NCI-H2029 (cell line): ENCODE data around the gene CACNA2D4.
"Not testable (repeated sequence)": the region's sequence is repeated elsewhere in the genome, so short reads cannot be mapped to it uniquely, and the experiment has no call there.

Source experiments
- DNase-seq: peaks from one replicate; lab custom pipeline; 2025; lab: John Stamatoyannopoulos, UW

Gene CACNA2D4

DNA sequence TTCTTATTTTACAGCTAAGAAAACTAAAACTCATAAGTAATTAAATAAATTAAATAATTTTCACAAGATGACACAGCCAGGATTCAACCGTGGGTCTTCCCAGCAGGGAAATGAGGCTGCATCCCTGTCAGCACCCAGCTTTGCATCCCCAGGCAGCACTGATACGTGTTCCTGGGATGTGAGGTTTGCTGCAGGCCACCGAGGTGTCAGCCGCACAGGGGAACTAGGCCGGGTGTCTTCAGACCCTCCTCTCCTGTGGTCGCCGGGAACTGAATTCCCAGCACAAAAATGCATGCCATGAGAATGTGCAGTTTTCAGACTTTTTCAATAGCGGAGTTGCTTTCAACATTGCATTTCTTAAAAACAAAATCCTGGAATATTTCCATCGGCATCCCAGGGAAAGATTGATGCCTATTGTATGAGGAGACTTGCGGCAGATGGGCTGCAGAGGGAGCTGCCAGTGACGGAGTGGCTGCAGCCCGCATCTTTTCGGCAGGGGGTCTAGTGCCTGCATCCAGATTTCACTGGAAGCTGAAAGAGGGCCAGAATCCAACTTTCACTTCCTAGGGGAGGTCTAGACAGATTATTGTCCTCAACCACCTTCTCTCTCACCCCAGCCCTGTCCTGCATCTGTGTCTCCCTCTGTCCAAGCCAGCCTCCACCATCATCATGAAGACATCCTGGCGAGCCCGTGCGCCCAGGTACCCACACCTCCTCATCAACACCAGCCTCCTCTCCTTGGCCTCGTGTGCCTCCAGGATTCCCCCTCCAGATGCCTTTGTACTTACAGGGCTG, 85.5 kb downstream of the CACNA2D4 start:
- DNase-seq: no peak

DNA sequence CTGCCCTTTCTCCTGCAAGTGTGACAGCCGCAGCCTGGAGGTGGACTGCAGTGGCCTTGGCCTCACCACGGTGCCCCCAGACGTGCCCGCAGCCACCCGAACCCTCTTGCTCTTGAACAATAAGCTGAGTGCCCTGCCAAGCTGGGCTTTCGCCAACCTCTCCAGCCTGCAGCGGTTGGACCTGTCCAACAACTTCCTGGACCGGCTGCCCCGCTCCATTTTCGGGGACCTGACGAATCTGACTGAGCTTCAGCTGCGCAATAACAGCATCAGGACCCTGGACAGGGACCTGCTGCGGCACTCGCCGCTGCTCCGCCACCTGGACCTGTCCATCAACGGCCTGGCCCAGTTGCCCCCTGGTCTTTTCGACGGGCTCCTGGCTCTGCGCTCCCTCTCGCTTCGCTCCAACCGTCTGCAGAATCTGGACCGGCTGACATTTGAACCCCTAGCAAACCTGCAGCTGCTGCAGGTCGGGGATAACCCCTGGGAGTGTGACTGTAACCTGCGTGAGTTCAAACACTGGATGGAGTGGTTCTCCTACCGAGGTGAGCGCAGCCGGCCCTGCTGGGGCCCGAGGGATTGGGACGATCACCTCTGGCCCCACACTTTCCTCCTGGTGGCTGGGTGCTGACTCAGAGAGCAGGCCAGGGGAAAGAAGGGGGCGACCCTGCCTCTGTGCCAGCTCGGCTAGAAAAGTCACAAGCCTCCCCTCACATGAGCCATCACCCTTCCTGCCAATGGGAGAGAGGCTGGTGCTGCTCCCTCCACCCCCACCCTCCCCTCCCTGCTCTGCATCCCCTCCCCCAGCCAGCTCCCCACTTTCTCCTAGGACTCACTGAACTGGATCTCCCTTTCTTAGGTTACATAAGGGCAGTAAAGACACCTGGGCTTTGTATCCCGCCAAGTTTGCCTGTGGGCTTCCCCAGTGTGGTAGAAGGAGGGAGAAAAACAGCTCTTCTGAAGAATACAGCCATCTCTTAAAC, 87.2 kb downstream of the CACNA2D4 start:
- peak; percentile 43 for DNase-seq

DNA sequence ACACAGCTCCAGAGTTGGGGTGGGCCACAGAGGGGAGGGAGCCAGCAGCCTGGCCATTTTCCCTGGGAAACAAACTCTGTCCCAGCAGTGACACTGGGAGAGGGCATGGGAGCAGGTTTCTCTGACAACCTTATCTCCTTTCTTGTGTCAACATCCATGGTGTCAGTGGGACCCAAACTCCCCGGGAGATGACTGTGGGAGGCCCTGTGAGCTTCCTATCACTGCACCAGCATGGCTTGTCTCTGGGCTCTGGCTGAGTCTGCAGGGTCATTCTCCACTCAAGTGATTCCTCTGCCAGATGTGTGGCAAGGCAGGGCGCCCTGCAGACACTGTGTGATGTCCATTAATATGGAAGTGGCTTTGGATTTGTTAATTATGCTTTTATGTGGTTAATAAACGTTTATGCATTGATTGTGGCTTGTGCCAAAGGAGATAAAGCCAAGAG, 88.0 kb downstream of the CACNA2D4 start:
- DNase-seq: no peak

DNA sequence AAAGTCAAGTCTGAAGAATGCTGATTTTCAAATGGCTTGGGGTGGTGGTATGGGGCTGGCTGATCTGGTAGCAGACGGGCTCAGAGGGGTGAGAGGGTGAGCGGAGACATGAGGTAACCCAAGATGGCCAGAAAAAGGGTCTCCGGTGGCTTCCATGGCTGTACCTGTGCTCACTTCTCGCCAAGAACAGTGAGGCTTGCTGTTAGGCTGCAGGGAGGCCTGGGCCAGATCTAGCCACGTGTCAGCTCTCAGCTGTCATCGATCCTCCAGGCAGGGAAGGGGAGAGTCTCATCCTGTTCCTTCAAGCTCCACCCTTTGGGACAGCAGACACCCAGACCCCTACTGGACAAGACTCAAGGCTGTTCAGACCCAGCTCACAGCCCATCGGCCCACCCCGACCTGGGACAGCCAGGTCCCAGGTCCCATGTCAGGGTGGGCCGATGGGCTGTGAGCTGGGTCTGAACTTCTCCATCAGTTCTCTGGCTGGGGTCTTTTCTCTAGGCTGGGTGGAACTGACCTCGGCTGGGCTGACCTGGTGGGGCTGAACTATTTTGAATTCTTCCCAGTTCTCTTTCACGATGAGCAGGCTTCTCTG, 89.0 kb downstream of the CACNA2D4 start:
- no peak for DNase-seq

DNA sequence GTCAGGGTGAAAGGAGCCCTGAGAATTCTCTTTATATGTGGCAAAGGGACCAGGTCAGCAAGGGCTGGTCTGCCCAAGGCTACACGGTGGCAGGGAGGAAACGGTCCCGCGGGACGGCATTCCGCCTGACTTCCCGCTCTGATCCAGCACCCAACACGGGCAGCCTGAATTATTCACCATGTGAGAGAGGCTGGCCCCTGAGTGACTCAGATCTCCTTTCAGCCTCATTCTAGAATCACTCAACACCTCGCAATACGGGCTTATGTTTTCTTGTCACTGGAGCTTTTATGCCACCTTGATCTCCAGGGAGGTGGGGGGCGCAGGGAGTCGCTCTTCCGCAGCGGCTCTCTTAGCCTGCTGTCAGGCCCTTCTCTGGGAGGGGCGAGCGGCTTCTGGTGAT, 89.6 kb downstream of the CACNA2D4 start:
- no peak for DNase-seq

DNA sequence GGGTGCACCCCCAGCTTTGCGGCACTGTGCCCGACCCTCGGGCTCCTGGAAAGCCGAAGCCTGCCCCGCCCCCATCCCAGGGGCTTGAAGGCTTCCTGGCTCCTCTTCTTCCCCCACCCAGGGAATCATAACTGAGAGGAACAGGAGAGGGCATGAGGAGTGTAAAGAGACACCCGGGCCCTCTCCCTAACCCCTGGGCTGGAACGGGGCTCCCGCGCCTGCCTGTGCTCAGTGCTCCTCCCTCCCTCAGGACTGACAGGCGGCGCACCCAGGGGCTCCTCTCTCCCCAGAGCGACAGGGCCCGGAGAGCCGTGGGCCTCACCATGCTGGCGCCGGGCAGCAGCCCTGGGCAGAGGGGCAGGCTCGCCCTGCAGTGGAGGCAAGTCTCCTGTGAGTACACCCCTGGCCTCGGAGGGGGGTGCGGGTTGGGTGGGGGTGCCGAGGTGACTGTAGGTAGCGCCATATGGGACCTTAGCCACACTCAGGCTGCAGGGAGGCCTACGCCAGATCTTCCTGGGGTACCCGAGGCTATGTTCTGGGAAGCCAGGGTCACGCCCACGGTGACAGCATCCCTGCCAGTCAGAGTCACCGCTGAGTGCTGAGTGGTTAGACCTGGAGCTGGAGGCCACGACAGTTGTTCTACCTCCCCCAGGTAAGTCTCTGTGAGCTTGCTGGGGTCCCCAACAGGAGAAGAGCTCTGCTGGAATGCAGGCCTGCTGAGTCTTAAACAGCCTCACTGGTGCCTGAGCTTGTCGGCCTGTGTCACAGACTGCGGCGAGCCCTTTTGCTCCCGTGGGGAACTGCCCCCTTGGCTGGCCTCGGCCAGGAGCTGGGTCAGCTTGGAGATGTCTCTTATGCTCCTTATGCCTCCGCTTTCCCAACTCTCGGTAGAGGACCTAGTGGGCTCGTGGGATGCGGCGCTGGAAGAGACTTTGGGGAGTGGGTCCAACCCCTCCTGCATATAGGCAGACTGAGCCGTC, 90.3 kb downstream of the CACNA2D4 start:
- DNase-seq: no peak

DNA sequence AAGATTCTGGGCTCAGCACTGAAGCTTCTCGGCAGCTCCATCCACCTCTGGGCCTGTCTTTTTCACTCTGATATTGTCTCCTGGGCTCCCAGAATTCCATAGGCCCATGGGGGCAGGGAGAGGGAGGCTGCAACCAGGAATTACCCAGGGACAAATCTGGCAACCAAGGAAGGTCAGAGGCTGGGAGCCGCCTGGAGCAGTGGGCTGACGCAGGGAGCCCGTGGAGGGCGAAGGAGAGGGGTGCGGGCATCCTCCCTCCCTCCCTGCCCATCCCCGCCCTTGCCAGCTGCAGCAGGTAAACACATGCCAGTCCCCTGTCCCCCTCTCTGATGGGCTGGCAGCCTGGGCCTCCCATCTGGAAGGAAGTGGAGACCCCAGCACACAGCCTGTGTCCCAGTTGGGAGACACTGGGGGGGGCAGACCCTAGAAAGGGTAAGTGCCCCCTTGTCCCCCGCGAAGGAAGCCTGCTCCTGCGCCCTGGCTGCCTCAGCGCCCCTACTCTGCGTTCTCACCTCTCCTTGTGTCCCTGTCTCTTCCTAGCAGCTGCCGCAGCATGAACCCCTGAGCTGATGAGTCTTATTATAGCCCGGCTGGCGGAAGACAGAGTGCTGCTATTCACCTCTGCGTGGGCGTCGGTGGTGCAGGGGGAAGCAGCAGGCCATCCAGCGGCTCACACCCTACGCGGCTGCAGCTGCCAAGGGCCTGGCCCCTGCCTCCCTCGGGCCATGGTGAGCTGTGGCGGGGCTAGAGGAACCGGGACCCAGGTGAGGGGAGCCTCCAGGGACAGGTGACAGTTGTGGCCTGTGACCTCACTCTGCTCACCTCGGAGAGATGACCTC, 91.4 kb downstream of the CACNA2D4 start:
- DNase-seq: no peak

DNA sequence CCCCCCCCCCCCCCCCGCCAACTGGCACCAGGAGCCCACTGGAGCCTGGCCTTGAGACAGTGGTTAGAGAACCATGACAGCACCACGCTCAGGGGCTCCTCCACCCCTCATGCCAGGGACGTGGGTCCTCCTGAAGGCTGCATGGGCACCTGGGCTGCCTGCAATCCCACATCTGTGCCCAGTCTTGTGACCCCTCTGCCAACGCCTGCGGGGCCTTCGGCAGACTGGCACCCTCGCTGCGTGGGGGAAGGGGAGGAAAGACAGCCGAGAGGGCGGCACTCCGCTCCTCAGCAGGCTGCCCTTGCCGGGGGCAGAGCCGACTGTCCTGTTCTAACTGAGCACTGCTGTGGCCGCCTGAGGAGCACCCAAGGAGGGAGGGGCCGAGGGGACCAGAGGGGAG, 92.1 kb downstream of the CACNA2D4 start:
- no peak for DNase-seq

DNA sequence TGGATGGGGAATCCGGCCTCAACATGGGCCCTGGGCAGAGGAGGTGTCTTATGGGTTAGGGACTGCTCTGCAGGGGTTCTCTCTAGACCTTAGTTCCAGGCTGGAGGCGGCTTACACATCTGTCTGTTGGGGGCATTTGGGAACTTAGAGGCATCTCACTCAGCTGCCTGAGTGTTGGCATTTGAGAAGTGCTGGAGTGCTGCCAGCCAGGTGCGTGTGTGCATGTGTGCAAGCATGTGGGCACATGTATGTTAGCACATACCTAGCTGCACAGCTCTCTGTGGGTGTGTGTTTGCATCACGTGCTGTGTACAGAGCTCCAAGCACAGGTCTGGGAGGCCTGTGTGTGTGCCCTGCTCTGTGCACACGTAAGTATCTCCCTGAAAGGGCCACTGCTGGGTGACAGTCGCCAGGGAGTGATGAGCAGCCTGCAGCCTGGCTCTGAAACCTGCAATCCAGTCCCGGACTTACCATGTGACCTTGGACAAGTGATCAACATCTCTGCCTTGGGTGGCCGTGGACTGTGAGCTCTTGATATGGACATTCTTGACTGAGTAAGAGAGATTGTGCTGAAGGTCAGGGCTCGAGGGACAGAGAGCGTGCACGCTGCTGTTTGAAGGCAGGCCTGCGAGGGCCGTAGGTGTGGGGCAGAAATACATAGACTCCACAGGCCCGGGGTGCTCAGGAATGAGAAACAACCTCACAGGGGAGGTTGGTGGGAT, 92.9 kb downstream of the CACNA2D4 start:
- DNase-seq: no peak

DNA sequence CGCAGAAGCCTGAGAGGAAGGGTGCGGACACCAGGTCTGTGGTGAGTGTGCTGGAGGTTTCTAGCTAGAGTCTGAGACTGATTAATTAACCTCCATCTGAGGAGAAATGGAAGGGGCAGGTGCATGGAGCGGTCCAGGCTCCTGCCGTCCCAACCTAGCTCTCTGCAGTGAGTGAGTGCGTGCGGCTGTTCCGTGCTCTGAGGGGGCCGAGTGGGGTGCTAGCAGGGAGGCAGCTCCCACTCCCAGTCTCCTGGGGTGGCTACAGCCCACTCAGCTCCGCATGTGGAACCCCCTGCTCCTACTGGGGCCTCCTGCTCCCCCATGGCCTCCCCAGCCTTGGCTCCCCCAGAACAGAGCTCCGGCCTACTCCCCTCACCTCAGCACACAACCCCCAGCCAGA, 95.2 kb downstream of the CACNA2D4 start:
- DNase-seq: no peak

DNA sequence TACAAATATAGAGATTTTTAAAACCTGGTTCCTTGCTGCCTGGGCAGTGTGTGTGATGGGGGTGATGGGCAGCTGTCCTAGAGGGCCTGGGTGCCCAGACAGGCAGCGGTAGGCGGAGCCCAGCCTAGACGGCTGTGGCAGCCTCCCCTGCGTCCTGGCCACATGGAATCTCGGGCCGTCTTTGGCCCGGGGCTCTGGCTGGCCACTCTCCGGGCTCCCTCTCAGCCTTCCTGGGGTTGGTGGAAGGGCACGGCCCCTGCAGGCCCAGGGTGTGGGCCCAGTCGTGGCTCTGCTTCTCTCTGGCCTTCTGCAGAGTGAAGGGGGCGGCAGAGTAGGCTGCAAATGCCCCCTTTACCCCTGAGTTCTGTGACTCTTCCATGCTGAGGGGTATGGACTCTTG, 95.8 kb downstream of the CACNA2D4 start:
- DNase-seq: no peak

DNA sequence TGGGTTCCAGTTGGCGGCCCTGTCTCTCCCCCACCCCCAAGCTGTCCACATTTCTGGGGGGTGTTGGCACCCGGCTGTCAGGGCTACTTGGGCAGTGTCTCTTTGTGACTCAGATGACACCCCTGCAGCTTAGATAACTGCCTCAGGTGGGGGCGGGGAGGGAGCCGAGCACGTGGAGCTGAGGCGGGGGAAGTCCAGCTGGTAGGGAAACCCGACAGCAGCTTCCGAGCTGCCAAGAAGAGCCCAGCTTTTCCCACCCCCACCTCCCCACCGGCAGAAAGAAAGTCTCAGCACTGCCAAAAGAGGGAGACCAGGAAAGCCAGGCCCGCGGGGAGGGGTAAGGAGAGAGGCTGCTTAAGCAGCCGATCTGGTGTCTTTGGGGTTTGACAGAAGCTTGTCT, 96.6 kb downstream of the CACNA2D4 start:
- DNase-seq: no peak

DNA sequence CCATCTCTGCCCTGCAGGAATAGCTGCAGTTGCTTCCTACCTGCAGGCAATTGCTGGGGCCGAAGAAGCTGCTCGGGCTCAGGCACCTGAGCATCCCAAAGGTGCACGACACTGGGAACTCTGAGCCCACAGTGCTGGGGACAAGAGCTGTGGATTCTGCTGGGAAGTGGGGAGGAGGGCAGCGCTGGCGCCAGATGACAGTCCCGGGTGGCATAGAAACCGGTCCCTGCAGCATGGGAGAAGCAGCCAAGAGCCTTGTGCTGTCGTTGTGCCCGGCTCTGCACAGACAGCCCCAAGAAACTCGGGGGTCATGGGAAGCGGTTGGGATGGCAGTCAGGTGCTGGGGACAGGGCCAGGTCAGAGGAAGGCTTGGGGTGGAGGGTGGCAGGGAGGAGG, 97.6 kb downstream of the CACNA2D4 start:
- no peak for DNase-seq

DNA sequence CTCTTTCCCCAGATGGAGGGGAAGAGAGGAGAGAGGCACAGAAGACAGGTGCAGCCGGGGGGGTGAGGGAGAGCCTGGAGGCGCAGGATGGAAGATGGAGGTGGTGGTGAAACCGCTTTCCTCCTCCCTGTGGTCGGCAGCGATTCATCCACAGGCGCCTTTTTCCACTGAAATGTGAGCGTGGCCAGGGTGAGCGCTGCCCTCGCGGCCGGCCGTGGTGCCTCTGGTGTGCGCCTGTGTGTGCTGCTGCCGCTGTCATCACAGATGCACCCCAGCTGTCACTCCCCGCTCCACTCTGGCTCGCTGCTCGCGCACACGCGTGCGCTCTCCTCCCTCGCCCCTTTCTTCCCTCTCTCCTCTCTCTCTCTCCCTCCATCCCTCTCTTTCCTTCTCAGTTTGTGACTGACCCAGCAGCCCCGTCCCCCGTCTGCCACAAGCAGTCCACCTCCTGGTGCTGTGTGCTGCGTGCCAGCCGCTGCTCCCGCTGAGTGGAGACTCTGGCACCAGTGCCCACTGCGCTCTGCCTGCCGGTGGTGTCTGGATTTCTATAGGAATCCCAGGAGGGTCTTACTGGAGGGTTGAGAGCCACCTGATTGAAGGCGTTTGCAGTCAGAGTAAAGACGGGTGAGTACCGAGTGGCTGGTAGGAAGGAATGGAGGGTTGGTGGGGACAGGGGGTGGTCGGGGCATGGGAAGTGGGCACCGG, 98.1 kb downstream of the CACNA2D4 start, which contains the start of gene LRTM2:
LRTM2 (plus strand) TSS at position 375 of the 705 bp plus-strand sequence. CDS start 7,584 bp downstream, outside the sequence.
- DNase-seq: no peak

DNA sequence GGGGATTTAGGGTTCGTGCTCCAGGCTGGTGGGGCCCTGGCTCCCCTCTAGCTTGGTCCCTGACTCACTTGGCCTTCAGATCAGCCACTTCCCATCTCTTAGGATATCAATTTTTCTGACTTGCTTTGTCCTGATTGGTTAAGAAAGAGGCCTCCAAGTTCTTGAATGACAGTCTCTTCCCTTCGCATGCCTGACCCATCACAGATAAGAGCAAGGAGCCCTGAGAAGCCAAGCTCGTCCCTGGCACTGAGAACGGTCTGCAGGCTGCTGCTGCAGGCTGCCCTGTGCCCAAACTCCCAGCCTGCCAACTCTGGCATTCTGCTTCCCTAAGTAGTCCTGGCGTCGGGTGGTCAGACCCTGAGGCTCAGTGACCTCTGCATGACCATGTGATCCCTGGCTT, 98.9 kb downstream of the CACNA2D4 start:
- DNase-seq: no peak

DNA sequence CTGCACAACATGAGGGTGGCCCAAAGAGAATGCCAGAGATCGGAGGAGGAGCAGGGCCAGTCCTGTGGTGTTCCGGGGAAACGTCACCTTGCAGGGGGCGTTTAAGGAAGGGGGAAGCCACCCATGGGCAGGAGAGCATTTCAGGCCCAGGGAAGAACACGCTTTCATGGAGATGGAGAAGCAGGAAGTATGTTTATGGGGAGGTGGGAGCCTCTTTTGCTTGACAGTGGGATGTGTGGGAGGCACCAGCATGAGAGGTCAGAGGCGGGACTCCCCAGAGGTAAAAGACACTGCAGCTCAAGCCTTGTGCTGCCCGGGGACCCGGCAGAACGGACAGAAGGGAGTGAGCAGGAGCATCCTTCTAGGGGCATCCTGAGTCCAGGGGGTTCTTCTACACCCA, 99.4 kb downstream of the CACNA2D4 start:
- no peak for DNase-seq

DNA sequence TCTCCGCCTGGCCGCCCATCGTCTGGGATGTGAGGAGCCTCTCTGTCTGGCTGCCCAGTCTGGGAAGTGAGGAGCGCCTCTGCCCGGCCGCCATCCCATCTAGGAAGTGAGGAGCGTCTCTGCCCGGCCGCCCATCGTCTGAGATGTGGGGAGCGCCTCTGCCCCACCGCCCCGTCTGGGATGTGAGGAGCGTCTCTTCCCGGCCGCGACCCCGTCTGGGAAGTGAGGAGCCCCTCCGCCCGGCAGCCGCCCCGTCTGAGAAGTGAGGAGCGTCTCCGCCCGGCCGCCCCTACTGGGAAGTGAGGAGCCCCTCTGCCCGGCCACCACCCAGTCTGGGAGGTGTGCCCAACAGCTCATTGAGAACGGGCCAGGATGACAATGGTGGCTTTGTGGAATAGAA, 100.5 kb downstream of the CACNA2D4 start:
- DNase-seq: not testable (repeated sequence)

DNA sequence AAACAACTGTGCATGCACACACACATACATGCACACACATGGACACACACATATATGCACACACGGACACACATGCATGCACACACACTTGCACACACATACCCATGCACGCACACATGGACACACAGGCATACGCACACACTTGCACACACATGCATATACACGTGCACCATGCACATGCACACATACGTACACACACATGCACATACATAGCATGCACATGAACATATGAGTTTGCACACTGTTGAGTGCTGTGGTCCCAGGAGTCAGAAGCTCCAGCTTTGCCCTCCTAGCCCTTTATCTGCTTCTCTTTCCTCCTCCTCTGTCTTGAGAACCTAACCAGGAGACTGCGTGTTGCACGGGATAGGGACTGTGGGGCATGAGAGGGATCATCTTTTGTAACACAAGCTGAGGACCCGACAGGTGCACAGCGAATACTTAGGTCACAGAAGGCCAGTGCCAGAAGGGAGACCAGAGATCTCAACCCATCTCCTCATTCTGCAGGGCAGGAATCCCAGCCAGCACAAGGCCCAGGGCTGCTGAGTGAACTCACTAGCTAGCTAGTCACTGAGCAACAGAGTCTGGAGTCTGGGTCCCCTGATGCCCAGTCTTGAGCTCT, 101.6 kb downstream of the CACNA2D4 start:
- DNase-seq: no peak
